Measurements from ENCODE around the gene ADCY10. TPM values are rescaled to one million over a fixed set of nuclear protein-coding genes. Genes with fewer than 3 reads are reported as not detected.
"Not testable (repeated sequence)": the region's sequence is repeated elsewhere in the genome, so short reads cannot be mapped to it uniquely, and the experiment has no call there.

The ADCY10 gene
- total RNA-seq, 1 experiment from 2014 or later = 0.35 TPM

DNA sequence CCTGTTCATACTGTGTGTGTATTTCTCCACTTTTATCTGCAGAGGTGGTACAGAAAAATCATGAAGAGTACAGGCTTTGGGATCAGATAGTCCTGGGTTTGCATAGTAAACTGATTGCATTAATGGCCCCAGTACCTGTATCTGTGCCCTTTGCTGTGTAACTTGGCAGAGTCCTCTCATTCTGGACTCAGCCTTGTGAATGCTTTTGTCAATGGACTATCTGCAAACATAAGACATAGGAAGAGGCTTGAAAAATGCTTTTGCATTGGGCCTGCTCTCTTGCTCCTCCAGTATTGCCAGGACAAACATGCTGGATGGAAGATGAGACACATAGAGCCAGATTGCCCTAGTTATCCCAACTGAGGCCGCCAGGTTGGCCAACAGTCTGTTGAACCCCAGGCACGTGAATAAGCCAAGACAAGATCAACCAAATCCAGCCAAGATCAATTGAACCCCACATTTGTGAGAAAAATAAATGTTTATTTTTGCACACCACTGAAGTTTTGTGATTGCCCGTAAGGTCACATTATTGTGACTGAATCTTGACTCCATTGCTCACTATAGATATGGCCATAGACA lies 37.2 kb downstream of the ADCY10 start:
- Mint-ChIP-seq H3K9me3 (ENCODE audit: unreplicated experiment) (no peaks in the 10 kb centered on the region), H3K27ac (ENCODE audit: low read depth, unreplicated experiment) (no peak overlapping the region), H3K36me3 (ENCODE audit: insufficient read depth, unreplicated experiment) (no peaks in the 10 kb centered on the region), H3K4me1 (ENCODE audit: insufficient read depth, unreplicated experiment) (peaks cover 4% of the 10 kb centered on the region), H3K4me3 (ENCODE audit: unreplicated experiment) (no peak overlapping the region), H3K27me3 (ENCODE audit: insufficient read depth, unreplicated experiment) (no peaks in the 10 kb centered on the region)
- BruUV-seq (replicated peaks) = no TSS peak
- intact Hi-C loops (cut with micrococcal nuclease) = no loop called here
- no peak for DNase-seq (ENCODE audit: unreplicated experiment)
- ChIA-PET POLR2A (no interaction called here), CTCF (no interaction called here)
- TF ChIP-seq, protein P1, sequence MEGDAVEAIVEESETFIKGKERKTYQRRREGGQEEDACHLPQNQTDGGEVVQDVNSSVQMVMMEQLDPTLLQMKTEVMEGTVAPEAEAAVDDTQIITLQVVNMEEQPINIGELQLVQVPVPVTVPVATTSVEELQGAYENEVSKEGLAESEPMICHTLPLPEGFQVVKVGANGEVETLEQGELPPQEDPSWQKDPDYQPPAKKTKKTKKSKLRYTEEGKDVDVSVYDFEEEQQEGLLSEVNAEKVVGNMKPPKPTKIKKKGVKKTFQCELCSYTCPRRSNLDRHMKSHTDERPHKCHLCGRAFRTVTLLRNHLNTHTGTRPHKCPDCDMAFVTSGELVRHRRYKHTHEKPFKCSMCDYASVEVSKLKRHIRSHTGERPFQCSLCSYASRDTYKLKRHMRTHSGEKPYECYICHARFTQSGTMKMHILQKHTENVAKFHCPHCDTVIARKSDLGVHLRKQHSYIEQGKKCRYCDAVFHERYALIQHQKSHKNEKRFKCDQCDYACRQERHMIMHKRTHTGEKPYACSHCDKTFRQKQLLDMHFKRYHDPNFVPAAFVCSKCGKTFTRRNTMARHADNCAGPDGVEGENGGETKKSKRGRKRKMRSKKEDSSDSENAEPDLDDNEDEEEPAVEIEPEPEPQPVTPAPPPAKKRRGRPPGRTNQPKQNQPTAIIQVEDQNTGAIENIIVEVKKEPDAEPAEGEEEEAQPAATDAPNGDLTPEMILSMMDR (IDR thresholded peaks at IDR 0.05; ENCODE audit: unreplicated experiment) = no peak

- BruUV-seq (replicated peaks) = no TSS peak
- Mint-ChIP-seq H3K9me3 (ENCODE audit: unreplicated experiment) (no peaks in the 10 kb centered on the region), H3K4me1 (ENCODE audit: insufficient read depth, unreplicated experiment) (no peaks in the 10 kb centered on the region), H3K4me3 (ENCODE audit: unreplicated experiment) (no peak overlapping the region), H3K27me3 (ENCODE audit: insufficient read depth, unreplicated experiment) (no peaks in the 10 kb centered on the region), H3K36me3 (ENCODE audit: insufficient read depth, unreplicated experiment) (no peaks in the 10 kb centered on the region), H3K27ac (ENCODE audit: low read depth, unreplicated experiment) (no peak overlapping the region)
- ChIA-PET POLR2A (interaction anchor here (0.6 kb wide), 1 partner anchor 40 kb away, joined by 5 read pairs; no protein-coding TSS in a partner anchor), CTCF (interaction anchor here (0.8 to 1.4 kb wide), 2 partner anchors 10 to 68 kb away, joined by 4 to 5 read pairs; no protein-coding TSS in a partner anchor)
- DNase-seq (ENCODE audit: unreplicated experiment) = no peak
- TF ChIP-seq, protein P1 (IDR thresholded peaks at IDR 0.05; ENCODE audit: unreplicated experiment) = no peak
- intact Hi-C loops (cut with micrococcal nuclease) = no loop called here
These were observed 42.6 kb downstream of the ADCY10 start for GRCh38 chr1:167871331-167871730.

DNA sequence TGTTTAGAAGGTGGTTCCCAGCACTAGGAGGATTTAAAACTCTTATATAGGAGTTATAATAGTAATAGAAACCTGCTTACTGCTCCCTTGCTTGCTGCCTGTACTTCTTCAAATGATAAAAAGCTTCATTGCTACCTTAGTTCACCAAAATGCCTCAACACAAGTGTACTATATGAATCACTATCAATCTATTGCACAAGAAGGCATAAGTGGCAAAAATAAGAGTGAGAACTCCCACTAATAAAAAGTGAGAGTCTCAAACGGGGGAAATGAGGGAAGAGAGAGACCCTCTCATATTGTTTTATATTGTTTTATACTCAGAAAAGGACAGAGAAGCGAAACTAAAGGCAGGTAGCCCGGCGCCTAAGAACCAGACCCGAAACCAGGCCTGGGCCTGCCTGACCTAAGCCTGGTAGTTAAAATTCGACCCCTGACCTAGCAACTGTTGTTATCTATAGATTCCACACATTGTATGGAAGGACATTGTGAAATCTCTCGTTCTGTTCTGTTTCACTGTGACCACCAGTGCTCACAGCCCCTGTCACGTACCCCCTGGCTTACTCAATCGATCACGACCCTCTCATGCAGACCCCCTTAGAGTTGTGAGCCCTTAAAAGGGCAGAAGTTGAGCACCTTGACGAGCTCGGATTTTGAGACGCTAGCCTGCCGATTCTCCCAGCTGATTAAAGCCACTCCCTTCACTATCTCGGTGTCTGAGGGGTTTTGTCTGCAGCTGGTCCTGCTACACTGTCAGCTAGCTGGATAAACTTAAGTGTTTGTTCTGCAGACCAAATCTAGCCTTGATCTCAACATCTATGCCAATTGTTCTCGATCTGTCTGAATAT lies 44.6 kb downstream of the ADCY10 start:
- H3K27ac Mint-ChIP-seq (ENCODE audit: low read depth, unreplicated experiment); H3K9me3 Mint-ChIP-seq (ENCODE audit: unreplicated experiment); intact Hi-C loops (cut with micrococcal nuclease); DNase-seq (ENCODE audit: unreplicated experiment); H3K27me3 Mint-ChIP-seq (ENCODE audit: insufficient read depth, unreplicated experiment); H3K36me3 Mint-ChIP-seq (ENCODE audit: insufficient read depth, unreplicated experiment); CTCF ChIA-PET; BruUV-seq (replicated peaks); H3K4me3 Mint-ChIP-seq (ENCODE audit: unreplicated experiment); H3K4me1 Mint-ChIP-seq (ENCODE audit: insufficient read depth, unreplicated experiment): not testable (repeated sequence)
- POLR2A ChIA-PET = interaction anchor here (0.7 kb wide), 1 partner anchor 17 kb away, joined by 3 read pairs; no protein-coding TSS in a partner anchor

GRCh38 chr1:167866739-167867414 lies 47.1 kb downstream of the ADCY10 start:
- H3K27me3 Mint-ChIP-seq (ENCODE audit: insufficient read depth, unreplicated experiment); H3K27ac Mint-ChIP-seq (ENCODE audit: low read depth, unreplicated experiment); intact Hi-C loops (cut with micrococcal nuclease); BruUV-seq (replicated peaks); H3K4me1 Mint-ChIP-seq (ENCODE audit: insufficient read depth, unreplicated experiment); DNase-seq (ENCODE audit: unreplicated experiment); H3K36me3 Mint-ChIP-seq (ENCODE audit: insufficient read depth, unreplicated experiment); H3K4me3 Mint-ChIP-seq (ENCODE audit: unreplicated experiment); H3K9me3 Mint-ChIP-seq (ENCODE audit: unreplicated experiment): not testable (repeated sequence)
- CTCF ChIA-PET = interaction anchor here (0.6 kb wide), 2 partner anchors 26 to 304 kb away, joined by 3 read pairs; no protein-coding TSS in a partner anchor
- POLR2A ChIA-PET = interaction anchor here (0.6 to 1.2 kb wide), 2 partner anchors 11 to 25 kb away, joined by 3 to 5 read pairs; no protein-coding TSS in a partner anchor

GRCh38 chr1:167866326-167866725 lies 47.6 kb downstream of the ADCY10 start:
- intact Hi-C loops (cut with micrococcal nuclease); H3K9me3 Mint-ChIP-seq (ENCODE audit: unreplicated experiment); BruUV-seq (replicated peaks); H3K27me3 Mint-ChIP-seq (ENCODE audit: insufficient read depth, unreplicated experiment); H3K4me1 Mint-ChIP-seq (ENCODE audit: insufficient read depth, unreplicated experiment); DNase-seq (ENCODE audit: unreplicated experiment); H3K27ac Mint-ChIP-seq (ENCODE audit: low read depth, unreplicated experiment); H3K36me3 Mint-ChIP-seq (ENCODE audit: insufficient read depth, unreplicated experiment); H3K4me3 Mint-ChIP-seq (ENCODE audit: unreplicated experiment): not testable (repeated sequence)
- POLR2A ChIA-PET = interaction anchor here (0.6 kb wide), 1 partner anchor 26 kb away, joined by 5 read pairs; no protein-coding TSS in a partner anchor
- CTCF ChIA-PET = interaction anchor here (0.6 kb wide), 1 partner anchor 303 kb away, joined by 3 read pairs; no protein-coding TSS in a partner anchor

- H3K27me3 Mint-ChIP-seq (ENCODE audit: insufficient read depth, unreplicated experiment); BruUV-seq (replicated peaks); H3K36me3 Mint-ChIP-seq (ENCODE audit: insufficient read depth, unreplicated experiment); POLR2A ChIA-PET; DNase-seq (ENCODE audit: unreplicated experiment); H3K9me3 Mint-ChIP-seq (ENCODE audit: unreplicated experiment); intact Hi-C loops (cut with micrococcal nuclease); CTCF ChIA-PET; H3K4me3 Mint-ChIP-seq (ENCODE audit: unreplicated experiment); H3K27ac Mint-ChIP-seq (ENCODE audit: low read depth, unreplicated experiment); H3K4me1 Mint-ChIP-seq (ENCODE audit: insufficient read depth, unreplicated experiment): not testable (repeated sequence)
These were observed 48.1 kb downstream of the ADCY10 start for GRCh38 chr1:167865804-167866308.

DNA sequence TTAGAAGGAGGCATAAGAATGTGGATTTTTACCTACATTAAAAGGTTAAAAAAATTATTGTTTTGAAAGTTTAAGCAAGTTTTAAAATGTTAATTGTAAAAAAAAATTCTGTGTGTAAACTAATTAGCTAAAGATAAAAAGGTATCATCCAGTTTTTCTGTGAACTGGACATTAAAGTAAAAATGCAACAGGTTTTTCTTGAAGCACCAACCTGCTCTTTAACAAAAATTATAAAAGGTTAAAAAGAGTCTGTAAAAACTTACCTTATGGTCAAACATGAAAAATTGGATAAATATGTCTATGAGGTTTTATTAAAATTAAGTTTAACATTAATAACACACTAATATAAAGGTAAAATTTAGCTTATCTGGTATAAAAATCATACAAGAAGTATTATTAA lies 48.7 kb downstream of the ADCY10 start:
- H3K4me1 Mint-ChIP-seq (ENCODE audit: insufficient read depth, unreplicated experiment); H3K27ac Mint-ChIP-seq (ENCODE audit: low read depth, unreplicated experiment); BruUV-seq (replicated peaks); H3K27me3 Mint-ChIP-seq (ENCODE audit: insufficient read depth, unreplicated experiment); CTCF ChIA-PET; H3K4me3 Mint-ChIP-seq (ENCODE audit: unreplicated experiment); H3K36me3 Mint-ChIP-seq (ENCODE audit: insufficient read depth, unreplicated experiment); H3K9me3 Mint-ChIP-seq (ENCODE audit: unreplicated experiment); DNase-seq (ENCODE audit: unreplicated experiment); intact Hi-C loops (cut with micrococcal nuclease); POLR2A ChIA-PET: not testable (repeated sequence)
